ENCODE results near the gene ADM5. TPM values are rescaled to one million over a fixed set of nuclear protein-coding genes. Genes with fewer than 3 reads are reported as not detected.

ADM5 gene
- total RNA-seq, 2 experiments from 2014 or later, result 4.1 to 4.4 TPM

- ChIA-PET CTCF (no interaction called here), POLR2A (no interaction called here)
- Mint-ChIP-seq H3K36me3 (ENCODE audit: low read depth) (no peaks in the 10 kb centered on the region), H3K9me3 (ENCODE audit: low read depth) (no peaks in the 10 kb centered on the region), H3K4me1 (no peaks in the 10 kb centered on the region), H3K27me3 (no peaks in the 10 kb centered on the region), H3K4me3 (no peak overlapping the region), H3K27ac (no peak overlapping the region)
- DNase-seq (no peak), ATAC-seq (no peak)
- intact Hi-C loops (cut with DNase I, micrococcal nuclease), result no loop called here
Observed at GRCh38 chr19:49739933-49740332, 50.5 kb downstream of the ADM5 start.

Small RNA genes within 50 kb of the gene (microRNA-seq; reads per million reads assigned to microRNA genes)
- 1.1 reads per million for gene MIR5088 (ENCODE audit: borderline replicate concordance)

Other genes starting within 250 kb of the ADM5 start
- gene SLC17A7, start 248.1 kb upstream of the ADM5 start, total RNA-seq, result under 1 TPM; 0.07 to 0.14 TPM
- 100 to 1,000 TPM; 117 to 138 TPM for gene PIH1D1, start 237.8 kb upstream of the ADM5 start, total RNA-seq
- 10 to 100 TPM; 26.8 to 33.3 TPM for gene ALDH16A1, start 236.4 kb upstream of the ADM5 start, total RNA-seq
- 10 to 100 TPM; 38.6 to 43.2 TPM for gene FLT3LG, start 215.4 kb upstream of the ADM5 start, total RNA-seq
- 1,000 to 10,000 TPM; 3,861 to 3,967 TPM for gene RPL13A, start 202.0 kb upstream of the ADM5 start, total RNA-seq
- gene RPS11, start 193.2 kb upstream of the ADM5 start, total RNA-seq, result 1,000 to 10,000 TPM; 2,778 to 3,370 TPM
- gene FCGRT, start 176.9 kb upstream of the ADM5 start, total RNA-seq, result 10 to 100 TPM; 16.3 to 18.1 TPM
- 10 to 100 TPM; 10.9 to 13.5 TPM for gene RCN3, start 161.6 kb upstream of the ADM5 start, total RNA-seq
- 10 to 100 TPM; 71.4 to 73.1 TPM for gene NOSIP, start 109.0 kb upstream of the ADM5 start, total RNA-seq
- gene PRRG2, start 108.3 kb upstream of the ADM5 start, total RNA-seq, result 1 to 10 TPM in 1 of 2 experiments, under 1 TPM in 1; 0.81 to 1.6 TPM
- 10 to 100 TPM; 21.0 to 22.7 TPM for gene PRR12, start 98.4 kb upstream of the ADM5 start, total RNA-seq
- gene RRAS, start 49.5 kb upstream of the ADM5 start, total RNA-seq, result 10 to 100 TPM in 1 of 2 experiments, 1 to 10 TPM in 1; 9.7 to 11.7 TPM
- 10 to 100 TPM; 43.3 to 64.0 TPM for gene SCAF1, start 47.4 kb upstream of the ADM5 start, total RNA-seq
- gene IRF3, start 23.7 kb upstream of the ADM5 start, total RNA-seq, result 100 to 1,000 TPM; 123 to 125 TPM
- gene BCL2L12, start 23.7 kb upstream of the ADM5 start, total RNA-seq, result 10 to 100 TPM; 79.6 to 93.8 TPM
- 100 to 1,000 TPM; 384 to 448 TPM for gene PRMT1, start 12.3 kb upstream of the ADM5 start, total RNA-seq
- 1 to 10 TPM; 1.1 to 1.6 TPM for gene CPT1C, start 1.5 kb downstream of the ADM5 start, total RNA-seq
- gene TSKS, start 73.7 kb downstream of the ADM5 start, total RNA-seq, result 1 to 10 TPM; 1.9 to 2.1 TPM
- gene AP2A1, start 77.4 kb downstream of the ADM5 start, total RNA-seq, result 100 to 1,000 TPM in 1 of 2 experiments, 10 to 100 TPM in 1; 79.4 to 102 TPM
- 10 to 100 TPM; 15.6 to 18.8 TPM for gene FUZ, start 123.7 kb downstream of the ADM5 start, total RNA-seq
- gene MED25, start 128.7 kb downstream of the ADM5 start, total RNA-seq, result 10 to 100 TPM; 39.6 to 49.9 TPM
- 100 to 1,000 TPM in 1 of 2 experiments, 10 to 100 TPM in 1; 76.9 to 104 TPM for gene PTOV1, start 161.6 kb downstream of the ADM5 start, total RNA-seq
- gene PNKP, start 178.0 kb downstream of the ADM5 start, total RNA-seq, result 10 to 100 TPM; 59.5 to 65.7 TPM
- 10 to 100 TPM; 16.1 to 20.3 TPM for gene AKT1S1, start 187.8 kb downstream of the ADM5 start, total RNA-seq
- 10 to 100 TPM; 29.1 to 29.6 TPM for gene TBC1D17, start 188.1 kb downstream of the ADM5 start, total RNA-seq
- 10 to 100 TPM; 21.2 to 22.2 TPM for gene IL4I1, start 207.3 kb downstream of the ADM5 start, total RNA-seq
- 10 to 100 TPM; 12.5 to 14.1 TPM for gene ATF5, start 239.6 kb downstream of the ADM5 start, total RNA-seq
- gene NUP62, start 239.9 kb downstream of the ADM5 start, total RNA-seq, result 100 to 1,000 TPM; 127 to 188 TPM

Measured in activated CD4-positive, alpha-beta T cell treated with anti-CD3 and anti-CD28 coated beads for 36 hours (primary cell).